GM10266 (cell line): ENCODE data around the gene GIPC1.

Experiments used
- DNase-seq: peaks from one replicate; pipeline ENCODE4 v3.0.0; 2012; ENCODE audit errors: extremely low spot score
- CTCF ChIP-seq: IDR thresholded peaks from 2 replicates; pipeline ENCODE4 v1.5.1; 2012; ENCODE audit warnings: mild to moderate bottlenecking, low read depth; ENCODE audit not compliant: control insufficient read depth, insufficient read depth; ENCODE audit errors: missing control alignments

GIPC1 gene

GRCh38 chr19:14517840-14518505 is 22.0 kb upstream of the GIPC1 start, which contains the start of gene DNAJB1:
Gene DNAJB1, minus strand, starts transcription at chr19:14518397. Its CDS starts 48 bp downstream, at chr19:14518349.
- peak; percentile 96 for DNase-seq
- no peak for TF ChIP-seq CTCF

- DNase-seq, result no peak
- no peak for TF ChIP-seq CTCF
These were observed 21.5 kb upstream of the GIPC1 start for GRCh38 chr19:14517446-14517839.

- no peak for DNase-seq
- no peak for TF ChIP-seq CTCF
These were observed 21.0 kb upstream of the GIPC1 start for GRCh38 chr19:14516746-14517438.

GRCh38 chr19:14516048-14516534 is 20.2 kb upstream of the GIPC1 start:
- no peak for DNase-seq
- no peak for TF ChIP-seq CTCF

- TF ChIP-seq CTCF, result no peak
- DNase-seq, result no peak
These were observed 19.6 kb upstream of the GIPC1 start for GRCh38 chr19:14515501-14516047.

GRCh38 chr19:14514215-14514863 is 18.4 kb upstream of the GIPC1 start:
- no peak for DNase-seq
- TF ChIP-seq CTCF, result no peak

GRCh38 chr19:14512406-14512961 is 16.6 kb upstream of the GIPC1 start:
- no peak for DNase-seq
- TF ChIP-seq CTCF, result no peak
